ENCODE measurements around the gene MICAL2.

Gene MICAL2

GRCh38 chr11:12079726-12080556 is 30.4 kb upstream of the MICAL2 start:
- no peak for DNase-seq

- no peak for DNase-seq
Measured at GRCh38 chr11:12083380-12083779, 27.0 kb upstream of the MICAL2 start.

- no peak for DNase-seq
Measured at GRCh38 chr11:12084256-12084655, 26.1 kb upstream of the MICAL2 start.

GRCh38 chr11:12085371-12086251 is 24.8 kb upstream of the MICAL2 start:
- DNase-seq: no peak

- DNase-seq: no peak
Measured at GRCh38 chr11:12086271-12087074, 23.9 kb upstream of the MICAL2 start.

DNA sequence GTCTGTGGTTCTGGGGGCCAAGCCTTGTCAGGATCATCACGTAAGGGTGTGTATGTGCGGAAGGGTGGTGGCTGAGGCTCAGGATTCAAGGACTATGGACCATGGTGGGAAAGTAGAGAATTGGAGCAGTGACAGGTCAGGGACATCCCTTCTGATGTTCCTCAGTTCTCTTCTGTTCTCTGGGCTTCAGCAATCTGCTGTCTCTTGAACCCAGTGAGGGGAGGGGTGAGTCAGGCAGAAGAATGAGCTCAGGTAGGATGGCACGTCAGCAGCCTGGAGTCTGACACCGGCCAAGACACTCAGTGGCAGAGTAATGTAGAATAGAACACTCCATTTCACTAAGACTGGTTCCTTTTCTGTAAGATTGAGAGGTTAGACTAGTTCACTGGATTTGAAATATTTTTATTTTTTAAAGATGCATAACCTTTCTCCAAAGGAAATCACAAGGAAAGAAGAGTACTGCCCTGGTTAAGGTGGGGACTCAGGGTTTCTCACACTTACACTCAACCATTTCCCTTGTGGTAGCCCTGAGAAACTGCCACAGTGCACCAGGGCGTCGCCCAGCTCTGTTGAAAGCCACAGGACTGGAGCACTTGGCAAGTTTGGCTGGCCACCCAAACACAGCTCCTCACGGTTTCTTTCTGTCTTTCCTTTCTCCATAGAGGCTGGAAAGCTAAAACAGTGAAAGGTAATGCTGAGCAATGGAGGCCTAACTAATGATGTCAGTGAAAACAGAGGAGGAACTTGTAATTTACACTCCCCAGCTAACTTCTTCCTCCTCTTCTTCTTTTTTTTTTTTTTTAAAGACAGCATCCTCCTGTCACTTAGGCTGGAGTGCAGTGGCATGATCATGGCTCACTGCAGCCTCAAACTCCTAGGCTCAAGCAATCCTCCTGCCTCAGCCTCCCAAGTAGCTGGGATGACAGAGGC is 23.1 kb upstream of the MICAL2 start:
- DNase-seq: peak; percentile 32

GRCh38 chr11:12088047-12088481 is 22.3 kb upstream of the MICAL2 start:
- no peak for DNase-seq

DNA sequence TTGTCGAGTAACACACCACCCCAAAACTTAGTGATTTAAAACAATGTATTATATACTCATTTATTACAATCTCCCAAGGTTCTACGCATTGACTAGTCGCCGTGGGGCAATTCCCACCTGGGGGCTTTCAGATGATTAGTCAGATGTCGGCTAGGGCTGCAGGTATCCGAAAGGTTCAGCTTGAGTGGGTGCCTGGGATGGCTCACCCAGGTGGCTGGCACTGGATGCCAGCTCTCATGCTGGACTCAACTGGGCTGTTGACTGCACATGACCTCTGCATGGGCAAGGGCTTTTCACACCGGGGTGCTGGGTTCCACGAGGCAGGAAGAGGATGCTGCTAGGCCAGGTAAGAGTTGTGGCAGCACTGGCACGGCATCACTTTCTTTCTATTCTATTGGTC is 21.9 kb upstream of the MICAL2 start:
- DNase-seq: no peak

DNA sequence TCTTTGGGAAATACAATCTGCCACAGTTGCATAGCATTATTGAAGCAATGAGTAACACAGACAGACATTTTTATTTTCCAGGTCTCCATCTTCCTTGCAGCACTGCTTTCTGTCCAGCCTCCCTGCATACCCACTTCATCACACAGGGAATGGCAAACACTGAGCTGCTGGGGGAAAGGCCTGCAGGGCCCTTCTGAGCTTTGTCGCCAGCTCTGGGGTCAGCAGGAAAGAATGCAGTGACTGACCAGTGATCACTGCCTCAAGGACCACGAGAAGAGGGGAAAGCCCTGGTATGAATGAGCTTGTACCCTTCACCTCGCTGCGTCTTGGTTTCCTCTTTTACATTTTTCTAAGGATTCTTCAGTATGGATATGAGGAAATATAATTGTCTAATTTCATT is 21.3 kb upstream of the MICAL2 start:
- DNase-seq: no peak

DNA sequence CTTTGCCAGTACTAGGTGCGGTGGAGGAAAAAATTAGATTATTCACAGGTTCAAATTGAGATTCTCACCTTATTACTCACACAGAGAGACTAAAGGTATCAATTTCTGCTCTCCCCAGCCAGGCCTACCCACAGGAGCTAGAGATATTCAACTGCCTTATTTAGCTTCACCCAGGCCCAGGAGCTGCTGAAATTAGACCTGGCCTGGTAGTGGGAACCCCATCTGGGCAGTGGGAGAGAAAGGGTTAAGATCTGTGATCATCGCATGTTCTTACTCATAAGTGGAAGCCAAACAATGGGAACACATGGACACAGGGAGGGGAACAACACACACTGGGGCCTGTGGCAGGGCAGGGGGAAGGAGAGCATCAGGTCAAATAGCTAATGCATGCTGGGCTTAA is 20.9 kb upstream of the MICAL2 start:
- no peak for DNase-seq

- DNase-seq: no peak
Measured at GRCh38 chr11:12090061-12090591, 20.3 kb upstream of the MICAL2 start.

DNA sequence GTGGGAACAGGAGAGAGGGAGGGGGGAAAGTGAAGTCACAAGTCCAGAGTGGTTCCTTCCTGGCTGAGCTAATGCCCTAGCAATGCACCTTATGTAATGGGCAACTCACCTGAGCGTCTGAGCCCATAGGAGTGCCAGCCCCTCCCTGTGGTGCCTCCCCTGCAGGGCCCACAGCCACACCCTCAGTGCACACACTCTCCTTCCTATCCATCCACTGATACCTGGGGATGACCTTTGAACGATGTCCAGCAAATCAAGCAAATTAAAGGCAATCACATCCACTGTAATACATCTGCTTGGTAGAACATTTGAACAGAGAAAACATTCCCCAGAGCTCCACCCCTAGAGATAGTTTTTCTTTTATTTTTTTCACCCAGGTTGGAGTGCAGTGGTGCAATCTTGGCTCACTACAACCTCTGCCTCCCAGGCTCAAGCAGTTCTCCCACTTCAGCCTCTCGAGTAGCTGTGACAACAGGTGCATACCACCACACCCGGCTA is 19.6 kb upstream of the MICAL2 start:
- DNase-seq: no peak

- no peak for DNase-seq
Measured at GRCh38 chr11:12091956-12092558, 18.3 kb upstream of the MICAL2 start.

DNA sequence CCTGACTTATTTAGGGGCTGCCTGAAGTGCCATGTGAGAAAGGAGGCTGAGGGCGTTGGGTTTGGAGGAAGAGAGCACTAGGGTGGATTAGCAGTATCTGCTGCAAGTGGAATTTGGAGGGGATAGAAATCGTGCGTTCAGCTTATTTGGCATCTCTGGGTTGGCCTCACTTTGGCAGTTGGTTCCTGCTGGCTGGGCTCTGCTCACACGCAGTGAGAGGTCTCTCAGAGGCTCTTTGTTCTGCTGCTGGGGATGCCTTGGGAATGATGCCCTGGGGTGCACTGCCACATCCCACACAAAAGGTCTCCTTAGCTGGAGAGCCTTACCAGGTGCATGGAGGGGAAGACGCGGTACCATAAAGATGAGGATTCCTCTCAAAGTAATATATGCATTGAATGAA is 17.7 kb upstream of the MICAL2 start:
- no peak for DNase-seq

- no peak for DNase-seq
Measured at GRCh38 chr11:12094872-12095800, 15.3 kb upstream of the MICAL2 start.

DNA sequence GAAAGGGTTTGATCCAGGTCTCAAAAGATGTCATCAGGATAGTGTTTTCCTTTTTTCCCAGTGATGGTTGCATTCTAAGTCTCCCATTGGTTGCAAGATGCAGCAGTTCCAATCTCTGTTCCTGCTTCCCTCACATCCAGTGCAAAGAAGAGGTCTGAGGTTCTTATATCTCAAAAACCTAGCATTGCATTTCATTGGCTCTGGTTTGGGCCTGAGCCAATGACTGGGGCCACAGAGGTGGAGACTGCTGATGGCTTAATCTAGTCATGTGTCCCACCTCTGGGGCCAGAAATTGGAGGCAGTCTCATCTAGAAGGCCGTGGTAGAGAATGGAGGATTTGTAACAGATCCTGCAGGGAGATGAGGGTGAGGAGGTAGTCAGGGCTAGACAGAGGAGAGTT is 13.2 kb upstream of the MICAL2 start:
- no peak for DNase-seq

GRCh38 chr11:12098601-12099000 is 11.8 kb upstream of the MICAL2 start:
- DNase-seq: no peak

DNA sequence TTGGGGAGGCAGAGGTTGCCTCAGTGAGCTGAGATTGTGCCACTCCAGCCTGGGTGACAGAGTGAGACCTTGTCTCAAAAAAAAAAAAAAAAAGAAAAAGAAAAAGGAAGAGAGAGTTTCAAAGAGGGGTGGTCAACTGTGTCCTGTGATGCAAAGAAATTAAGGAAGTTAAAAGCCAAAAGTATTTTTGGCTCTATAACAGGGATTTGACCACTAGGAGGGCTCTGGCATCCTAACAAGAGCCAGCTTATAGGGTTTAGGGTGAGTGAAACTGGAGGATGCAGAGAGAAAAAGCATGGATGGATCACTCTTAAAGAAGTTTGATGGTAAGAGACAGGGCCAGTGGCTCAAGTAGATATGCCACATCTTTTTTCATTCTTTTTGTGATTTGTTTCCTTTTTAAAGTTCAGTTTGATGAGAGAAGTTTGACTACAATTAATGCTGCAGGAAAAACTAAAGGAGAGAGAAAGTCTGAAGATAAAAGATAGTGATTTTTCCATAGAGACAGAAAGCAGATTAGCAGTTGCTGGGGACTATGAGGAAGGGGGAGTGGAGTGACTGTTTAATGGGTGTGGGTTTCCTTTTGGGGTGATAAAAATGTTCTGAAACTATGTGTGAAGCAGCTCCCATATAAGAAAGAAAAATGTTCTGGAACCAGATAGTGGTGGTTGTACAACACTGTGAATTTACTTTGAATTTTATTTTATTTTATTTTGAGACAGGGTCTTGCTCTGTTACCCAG is 11.1 kb upstream of the MICAL2 start:
- no peak for DNase-seq

- no peak for DNase-seq
Measured at GRCh38 chr11:12100429-12100828, 10.0 kb upstream of the MICAL2 start.

All from T-helper 9 cell (primary cell).